ENCODE measurements around the gene TMEM123.
A peak's percentile ranks its signal among the peaks of the same experiment; 100 is the strongest.

TMEM123 gene

DNA sequence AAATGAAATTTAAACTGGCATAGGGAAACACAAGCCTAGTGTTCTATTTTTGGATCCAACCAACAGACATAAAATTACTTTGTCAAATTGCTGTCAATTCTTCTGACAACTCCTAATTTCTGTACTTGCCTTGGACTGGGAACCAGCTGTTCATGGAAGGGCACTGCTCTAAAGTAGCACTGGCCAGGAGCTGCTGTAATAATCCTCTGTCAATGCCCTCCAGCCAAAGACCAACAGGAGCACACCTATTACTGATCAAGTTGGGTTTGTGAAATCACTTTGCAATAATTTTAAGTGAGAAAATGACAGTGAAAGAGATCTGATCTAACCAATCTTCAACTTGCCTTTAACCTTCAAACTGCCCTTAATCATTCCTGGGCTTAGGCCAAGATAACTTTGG is 18.9 kb upstream of the TMEM123 start:
- no peak for DNase-seq

DNA sequence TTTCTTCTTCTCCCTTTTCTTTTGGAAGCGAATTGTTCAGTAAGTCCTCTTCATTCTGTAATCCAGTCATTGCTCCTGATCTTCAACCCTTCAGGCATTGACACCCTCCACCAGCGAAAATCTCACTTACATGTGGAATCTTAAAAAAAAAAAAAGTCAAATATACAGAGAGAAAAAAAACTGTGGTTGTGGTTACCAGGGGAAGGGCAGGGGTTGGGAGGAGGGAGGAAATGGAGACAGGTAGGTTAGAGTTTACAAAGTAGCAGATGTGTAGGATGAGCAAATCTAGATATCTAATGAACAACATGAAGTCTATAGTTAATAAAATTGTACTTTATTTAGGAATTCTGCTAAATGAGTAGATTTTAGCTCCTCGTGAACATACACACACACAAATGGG is 17.7 kb upstream of the TMEM123 start:
- DNase-seq = no peak

DNA sequence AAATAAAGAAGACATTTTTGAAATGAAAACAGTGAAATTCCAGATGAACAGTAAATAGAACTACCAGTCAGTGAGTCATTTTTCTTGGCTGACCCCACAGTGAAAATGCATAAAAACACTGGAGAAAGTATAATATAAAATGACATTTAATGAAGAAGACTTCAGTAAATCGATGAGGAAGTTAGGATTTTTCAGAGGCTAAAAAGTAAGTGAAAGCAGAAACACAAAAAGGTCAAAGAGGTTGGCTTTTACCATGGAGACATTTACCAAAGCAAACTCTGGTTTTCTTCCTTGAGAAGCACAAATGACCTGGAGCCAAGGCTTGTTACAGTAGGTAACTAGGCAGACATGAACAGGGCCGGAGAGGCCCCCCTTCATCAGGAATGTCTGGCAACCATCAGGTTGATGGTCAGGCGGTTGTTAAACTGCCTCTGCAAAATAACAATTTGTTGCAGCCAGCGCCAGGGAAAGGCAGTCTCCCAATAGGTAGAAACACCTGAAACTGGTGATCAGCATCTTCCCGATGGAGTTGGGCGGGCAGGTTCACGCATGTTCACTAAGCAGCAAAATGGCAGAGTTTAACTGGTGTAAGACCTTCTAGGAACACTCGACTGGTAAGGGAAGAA is 16.7 kb upstream of the TMEM123 start:
- peak; percentile 50 for DNase-seq

DNA sequence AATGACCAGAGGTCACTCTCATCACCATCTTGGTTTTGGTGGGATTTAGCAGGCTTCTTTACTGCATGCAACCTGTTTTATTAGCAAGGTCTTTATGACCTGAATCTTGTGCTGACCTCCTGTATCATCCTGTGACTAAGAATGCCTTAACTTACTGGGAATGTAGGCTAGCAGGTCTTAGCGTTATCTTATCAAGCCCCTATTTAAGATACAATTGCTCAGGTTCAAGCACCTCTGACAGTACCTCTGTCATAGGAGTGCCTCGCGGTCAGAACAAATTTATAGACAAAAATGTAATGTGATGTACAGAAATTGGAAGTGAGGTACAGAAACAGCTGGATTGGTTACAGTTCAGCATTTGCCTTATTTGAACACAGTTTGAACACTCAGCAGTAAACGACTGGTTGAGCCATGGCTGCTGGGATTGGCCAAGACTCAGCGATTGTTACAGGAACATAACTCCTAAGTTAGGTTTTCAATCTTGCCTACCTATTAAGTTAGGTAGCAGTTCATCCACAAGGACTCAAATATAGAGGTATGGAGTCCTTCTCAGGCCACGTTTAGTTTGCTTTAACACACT is 16.1 kb upstream of the TMEM123 start:
- no peak for DNase-seq

DNA sequence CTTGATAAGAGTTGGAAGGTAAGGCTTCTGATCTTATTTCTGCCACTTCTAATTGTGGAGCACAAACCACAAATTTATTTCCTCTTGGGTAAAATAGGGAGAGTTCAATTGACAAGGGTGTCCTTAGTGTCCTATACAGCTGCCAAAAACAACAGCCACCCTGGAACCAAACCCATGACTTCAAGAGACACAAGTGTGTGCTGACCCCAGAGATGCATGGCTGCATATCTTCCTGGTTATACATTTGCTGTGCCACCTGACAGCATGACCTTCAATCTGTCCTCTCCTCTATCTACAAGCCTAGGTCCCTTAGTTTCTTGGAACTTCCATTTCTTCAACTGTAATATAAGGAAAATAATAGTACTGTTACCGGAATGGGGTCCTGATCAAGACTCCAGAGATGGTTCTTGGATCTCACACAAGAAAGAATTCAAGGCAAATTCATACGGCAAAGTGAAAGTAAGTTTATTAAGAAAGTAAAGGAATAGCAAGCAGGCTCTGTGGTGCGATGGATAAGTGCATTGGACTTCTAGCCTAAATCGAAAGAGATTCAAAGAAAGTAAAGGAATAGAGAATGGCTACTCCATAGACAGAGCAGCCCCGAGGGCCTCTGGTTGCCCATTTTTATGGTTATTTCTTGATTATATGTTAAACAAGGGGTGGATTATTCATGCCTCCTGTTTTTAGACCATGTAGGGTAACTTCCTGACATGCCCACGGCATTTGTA is 15.5 kb upstream of the TMEM123 start:
- no peak for DNase-seq

DNA sequence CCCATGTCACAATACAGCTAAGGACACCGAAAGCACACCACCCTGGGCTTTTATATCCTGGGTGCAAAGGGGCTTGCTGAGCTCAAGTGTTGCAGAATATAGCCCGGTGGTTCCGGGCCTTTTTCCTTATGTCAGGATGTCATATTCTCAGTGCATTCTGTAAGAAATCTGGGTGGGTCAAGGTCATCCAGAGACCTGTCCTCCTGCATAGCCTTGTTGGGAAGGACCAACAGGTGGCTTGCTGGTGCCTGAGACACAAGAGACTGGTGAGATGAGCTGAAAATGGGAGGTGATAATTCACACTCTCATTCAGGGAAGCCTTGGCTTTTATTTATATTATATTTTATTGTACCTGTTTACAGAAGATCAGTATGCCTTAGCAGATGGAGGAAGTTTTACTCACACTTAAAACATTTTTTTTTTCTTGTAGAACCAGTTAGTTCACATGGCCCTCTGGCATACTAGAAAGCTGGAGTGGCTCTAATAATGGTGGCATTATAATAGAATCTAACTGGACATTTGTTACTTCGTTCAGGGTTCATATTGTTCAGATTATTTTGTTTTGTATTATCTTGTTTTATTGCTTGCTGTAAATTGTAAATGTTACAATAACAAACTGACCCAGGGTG is 14.6 kb upstream of the TMEM123 start:
- no peak for DNase-seq

DNA sequence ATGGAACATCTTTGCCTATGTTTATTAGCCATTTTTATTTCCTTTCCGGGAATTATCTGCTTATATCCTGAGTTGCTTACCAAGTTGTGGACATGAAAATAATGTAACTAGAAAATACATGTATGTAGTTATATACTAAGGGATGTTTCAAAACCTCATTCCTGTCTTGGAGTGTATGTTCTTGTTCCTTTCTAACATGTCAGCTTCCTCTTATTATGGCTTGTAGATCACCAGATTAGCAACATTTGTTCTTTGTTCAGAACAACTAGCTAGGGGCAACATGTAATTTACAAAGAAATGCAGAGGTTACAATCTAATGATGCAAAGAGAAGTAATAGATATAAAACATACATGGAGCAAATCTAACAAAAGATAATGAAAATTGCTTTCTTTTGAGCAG is 13.1 kb upstream of the TMEM123 start:
- no peak for DNase-seq

DNA sequence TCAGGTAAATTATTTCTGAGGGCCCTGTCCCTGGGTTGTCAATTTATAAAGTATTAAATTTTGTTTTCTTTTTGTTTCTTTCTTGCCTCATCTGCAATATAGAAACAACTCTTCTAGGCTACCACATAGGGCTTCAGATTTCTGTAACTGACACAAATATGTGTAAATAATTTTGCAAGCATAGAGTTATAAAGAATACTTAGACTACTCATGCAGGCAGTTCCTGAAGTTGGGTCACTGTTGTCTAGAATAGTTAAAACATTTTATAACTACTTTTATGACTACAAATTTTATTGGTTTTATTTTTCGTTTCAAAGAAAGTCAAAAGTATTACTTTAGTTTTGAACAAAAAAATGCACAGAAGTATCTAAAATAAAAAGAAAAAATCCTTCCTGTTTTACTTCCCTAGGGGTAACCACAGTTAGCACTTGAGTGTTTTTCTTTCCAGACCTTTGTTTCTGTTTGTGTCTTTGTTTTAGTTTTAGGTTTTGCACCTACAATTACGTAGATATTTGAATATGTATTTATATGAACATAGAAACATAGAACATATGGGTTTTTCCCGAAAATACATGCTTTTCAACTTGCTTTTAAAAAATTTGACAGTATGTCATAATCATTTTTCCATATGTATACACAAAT is 12.4 kb upstream of the TMEM123 start:
- DNase-seq = peak; percentile 23

DNA sequence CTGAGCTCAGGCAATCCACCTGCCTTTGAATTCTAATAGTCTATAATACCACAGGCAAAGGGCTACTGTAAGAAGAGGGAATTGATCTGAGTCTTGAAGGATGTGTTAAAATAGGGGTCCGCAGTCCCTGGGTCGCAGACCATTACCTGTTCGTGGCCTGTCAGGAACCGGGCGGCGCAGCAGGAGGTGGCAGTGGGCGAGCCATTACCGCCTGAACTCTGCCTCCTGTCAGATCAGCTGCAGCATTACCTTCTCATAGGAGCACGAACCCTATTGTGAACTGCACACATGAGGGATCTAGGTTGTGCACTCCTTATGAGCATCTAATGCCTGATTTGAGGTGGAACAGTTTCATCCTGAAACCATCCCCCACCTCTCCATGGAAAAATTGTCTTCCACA is 11.5 kb upstream of the TMEM123 start:
- DNase-seq = no peak

DNA sequence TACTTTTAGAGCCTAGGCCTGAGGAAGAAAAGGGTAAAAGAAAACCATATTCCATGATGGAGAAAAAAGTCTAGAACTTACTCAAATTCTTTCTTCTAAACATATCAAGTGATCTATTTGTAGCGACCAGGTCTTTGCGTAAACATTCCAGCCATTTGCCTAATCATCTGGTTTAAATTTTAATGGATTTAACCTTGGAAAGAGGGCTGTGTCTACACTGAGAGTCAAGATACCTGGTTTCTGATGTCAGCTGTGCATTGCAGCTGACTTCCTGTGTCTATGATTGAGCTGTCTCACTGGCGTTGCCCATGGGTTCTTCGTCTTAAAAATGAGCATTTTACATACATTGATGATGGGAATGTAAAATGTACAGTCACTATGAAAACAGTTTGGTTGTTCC is 10.0 kb upstream of the TMEM123 start:
- DNase-seq = no peak

DNA sequence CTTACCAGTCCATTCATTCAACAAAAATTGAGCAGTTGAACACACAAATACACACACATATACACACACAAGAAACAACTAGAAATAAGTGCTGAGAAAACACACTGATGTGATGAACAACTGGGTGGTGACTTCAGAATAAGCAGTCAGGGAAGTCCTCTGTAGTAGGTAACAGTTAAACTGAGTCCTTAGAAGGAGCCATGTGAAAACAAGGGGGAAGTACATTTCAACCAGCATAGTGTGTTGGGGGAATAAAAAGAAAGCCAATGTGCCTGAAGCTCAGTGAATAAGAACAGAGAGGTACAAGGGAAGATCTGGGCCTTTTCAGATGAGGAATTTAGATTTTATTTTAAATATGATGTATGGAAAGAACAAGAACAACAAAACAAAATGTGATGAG is 6.8 kb upstream of the TMEM123 start:
- DNase-seq = peak; percentile 30

DNA sequence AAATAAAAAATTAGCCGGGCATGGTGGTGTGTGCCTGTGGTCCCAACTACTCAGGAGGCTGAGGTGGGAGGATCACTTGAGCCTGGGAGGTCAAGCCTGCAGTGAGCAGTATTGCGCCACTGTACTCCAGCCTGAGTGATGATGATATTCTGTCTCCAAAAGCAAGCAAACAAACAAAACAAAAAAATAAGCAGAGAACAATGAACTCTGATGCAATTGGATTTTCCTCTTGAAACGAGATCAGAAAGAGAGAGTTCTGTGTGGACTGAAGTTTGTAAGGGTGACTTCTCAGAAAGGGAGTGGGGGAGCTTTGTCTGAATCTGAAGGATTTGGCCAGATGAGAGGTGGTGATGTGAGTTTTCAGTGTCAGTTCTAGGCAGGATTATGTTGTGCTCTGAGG is 6.0 kb upstream of the TMEM123 start:
- DNase-seq = no peak

DNA sequence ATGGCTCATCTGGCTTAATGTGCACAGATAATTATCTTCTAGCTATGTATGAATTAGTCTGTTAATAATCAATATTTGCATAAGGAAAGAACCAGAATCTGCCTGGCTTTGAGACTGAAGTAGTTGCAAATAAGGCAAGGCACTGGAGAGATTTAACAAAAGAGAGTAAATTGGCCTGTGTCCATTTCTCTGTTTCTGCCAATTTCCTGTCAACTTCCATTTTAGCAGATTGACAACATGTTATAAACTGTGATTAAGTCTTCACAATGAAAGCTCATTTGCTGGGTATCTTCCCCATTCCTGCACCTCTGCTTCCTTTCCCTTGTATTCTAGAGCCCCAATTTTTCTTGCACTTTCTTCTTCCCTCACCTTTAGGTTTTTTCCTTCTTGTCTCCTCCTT is 5.3 kb upstream of the TMEM123 start:
- no peak for DNase-seq

DNA sequence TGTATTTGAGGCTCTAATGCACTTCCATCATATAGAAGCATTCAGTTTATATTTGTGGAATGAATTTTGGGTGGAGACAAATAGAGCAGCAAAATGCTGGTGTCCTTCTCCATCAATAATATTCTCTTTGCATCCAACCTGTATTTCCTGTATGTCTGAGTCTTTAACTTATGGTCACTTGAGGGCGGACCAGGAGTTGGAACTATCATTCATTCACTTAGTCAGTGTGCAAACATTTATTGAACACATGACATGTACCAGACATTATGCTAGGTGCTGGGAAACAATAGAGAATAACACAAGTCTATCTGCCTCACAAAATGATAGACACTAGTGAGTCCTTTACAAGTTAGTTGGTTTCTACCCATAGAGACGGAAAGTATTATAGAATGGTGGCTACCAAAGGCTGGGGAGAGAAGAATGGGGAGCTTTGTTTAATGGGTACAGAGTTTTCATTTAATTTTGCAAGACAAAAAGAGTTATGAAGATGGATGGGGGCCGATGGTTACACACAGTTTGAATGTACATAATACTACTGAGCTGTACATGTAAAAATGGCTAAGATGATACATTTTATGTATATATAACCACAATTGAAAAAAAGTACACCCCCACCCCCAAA is 4.6 kb upstream of the TMEM123 start:
- no peak for DNase-seq

DNA sequence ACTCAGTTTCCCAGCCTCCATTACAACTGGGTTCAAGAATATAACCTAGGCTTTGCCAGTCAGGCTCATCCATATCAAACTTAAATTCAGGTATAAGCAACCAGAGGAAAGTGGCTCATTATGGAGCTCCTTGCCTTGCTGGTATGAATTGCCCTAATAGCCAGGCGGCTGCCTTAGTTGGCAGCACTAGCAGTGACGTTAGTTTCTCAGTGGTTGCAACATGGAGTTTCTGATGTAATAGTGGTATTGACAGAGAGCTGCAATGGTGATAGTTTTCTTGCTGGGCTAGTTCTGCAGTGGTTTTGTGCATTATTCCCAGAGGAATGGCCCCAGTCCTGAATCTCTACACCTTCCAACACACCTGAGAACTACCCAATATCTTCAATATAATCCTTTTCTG is 3.8 kb upstream of the TMEM123 start:
- peak; percentile 76 for DNase-seq

DNA sequence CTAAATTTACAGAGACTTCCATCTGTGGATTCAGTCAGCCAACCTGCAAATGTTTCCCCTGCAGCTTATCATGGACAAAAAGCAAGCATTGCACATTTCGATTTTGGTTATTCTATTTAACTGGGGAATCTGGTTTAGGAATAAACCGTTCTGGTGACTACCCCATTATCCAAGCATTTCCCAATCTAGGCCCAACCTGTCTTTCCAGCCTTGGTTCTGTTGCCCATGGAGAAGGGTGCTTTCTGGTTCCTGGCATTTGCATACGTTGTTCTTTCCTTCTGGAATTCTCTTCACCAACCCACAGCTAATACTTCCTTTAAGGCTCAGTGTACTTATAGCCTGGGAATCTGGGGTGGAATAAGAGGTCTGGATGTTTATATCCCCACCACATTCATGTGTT is 1.4 kb upstream of the TMEM123 start:
- DNase-seq = no peak

DNA sequence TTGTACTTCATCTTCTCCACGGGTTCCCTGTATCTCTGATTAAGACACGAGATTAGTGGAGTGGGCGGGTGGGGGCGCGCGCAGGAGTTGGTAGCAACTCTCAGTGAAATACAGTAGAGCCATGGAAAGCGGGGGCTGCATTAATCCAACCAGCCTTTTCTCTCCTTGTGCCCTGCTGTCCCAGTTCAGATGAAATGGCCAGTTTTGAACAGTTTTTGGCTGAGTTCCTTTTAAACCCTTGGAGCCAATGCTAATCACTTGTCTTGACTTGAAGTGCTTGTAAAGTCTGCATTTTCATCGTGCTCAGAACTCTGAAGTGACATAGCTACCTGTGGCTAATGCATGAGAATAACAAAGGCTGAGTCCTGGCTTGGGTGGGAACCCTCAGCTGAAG is 734 bp upstream of the TMEM123 start:
- no peak for DNase-seq

DNA sequence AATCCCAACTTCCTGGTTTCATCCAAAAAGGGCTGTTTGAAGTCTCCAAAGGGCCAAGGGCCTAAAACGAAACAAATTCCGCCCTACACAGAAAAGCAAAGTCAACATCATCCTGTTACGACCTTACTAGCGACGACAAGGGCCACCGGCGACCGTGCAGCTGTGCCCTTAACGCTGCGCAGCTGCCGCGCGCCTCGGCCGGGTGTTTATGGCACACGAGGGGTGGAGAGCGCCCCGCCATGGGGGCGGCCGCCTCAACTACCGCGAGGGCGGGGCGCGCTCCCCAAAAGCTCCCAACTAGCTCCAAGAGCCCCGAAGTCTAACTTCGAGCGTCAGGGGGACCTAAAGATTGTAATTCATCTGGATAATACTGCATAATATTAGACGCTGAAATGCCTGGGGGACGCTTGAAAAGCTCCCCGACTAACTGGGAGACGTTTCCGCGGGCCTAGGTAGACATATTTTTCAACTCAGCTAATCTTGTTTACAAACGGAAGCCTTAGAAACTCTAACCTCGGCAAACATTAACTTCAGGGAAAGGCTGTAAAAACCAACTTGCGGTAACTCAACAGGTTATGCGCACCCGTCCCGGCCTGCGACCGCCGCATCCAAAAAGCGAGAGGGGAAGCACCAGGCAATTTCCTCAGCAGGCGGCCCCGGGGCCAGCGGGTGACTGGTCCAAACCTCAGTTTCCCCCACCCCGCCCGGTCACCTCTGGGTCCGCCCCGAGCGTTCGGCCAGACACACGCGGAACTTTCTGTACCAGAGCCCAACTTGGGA is 694 bp downstream of the TMEM123 start:
- peak; percentile 59 for DNase-seq

DNA sequence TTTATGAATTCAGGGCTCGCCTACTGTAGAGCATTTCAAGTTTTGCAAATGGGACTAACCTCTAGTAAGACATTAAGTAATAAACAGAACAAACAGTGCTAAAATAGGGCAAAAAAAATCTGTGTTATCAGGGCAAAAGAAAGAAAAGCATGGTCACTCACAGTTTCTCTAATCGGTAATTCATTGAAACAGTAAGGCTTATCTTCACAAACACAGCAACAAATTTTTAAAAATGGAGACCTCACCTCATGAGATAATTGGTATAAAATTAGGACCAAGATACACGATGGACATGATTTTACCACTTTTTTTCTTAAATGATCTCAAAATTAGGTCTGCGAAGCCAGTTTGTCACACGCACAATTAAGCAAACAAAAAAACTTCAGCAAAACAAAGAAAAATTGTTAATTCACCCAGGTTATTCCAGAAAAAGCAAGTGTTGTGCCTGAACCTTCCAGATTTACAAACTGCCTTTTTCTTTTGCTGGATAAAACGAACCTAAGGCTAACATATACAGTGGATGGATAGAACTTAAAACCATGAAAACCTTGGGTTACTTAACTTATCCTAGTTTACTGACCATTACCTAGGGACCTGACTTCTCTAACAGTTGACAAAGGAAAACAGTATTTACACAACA is 1.4 kb downstream of the TMEM123 start:
- no peak for DNase-seq

DNA sequence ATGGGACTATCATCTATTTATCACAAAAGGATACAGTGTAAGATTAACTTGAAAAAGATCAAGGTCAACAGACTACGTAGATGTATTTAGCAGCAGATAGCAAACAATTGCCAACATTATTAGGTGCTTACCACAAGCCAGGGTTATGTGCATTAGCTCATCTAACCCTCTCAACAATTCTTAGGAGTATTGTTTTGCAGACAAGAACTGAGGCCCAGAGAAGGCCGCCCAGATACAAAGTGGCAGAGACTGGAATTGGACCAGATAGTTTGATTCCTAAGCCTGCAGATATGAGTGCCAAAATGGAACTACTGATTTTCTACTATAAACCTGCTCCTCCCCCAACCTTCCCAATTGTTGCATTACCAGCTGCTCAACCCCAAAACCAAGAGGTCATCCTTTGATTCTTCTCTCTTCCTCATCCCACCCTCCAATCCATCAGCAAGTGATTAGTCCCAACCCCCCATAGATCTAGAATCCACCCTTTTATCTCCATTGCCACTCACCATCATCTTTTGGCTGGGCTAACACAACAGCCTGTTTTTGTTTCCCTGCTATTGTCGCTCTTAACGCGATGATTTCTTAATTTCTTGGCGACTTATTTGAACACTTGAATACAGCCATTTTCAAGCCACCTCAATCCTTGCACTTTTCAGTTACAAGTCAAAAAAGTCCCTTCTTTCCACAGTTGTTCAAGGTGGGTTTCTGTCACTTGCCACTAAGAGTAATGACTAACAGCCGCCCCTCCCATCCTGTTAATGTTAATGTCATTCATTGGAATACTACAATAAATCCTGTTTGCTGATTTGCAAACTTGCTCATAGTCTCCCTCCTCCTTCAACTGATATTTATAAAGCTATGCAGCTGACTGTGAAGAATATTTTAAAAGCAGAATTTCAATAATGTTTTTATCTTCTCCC is 2.7 kb downstream of the TMEM123 start:
- no peak for DNase-seq

DNA sequence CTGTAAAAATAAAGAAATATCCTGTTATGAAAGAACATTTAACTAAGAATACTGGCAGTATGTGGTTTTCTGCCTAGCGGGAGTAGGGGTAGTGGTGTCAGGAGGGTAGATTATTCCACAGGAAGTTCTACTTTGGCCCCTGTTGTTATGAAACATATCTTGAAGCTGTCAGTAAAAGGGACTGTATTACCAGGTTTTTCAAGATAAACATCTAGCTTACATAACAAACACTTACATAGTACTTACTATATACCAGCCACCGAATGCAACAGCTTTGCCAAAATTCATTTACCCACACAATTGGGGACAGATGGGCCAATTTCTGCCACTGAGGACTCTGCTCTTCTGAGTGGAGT is 3.7 kb downstream of the TMEM123 start:
- DNase-seq = peak; percentile 68

Data from MV-4-11 (cell line).